T47D (cell line): Measurements from ENCODE around the gene ZNF527.
A peak's percentile ranks its signal among the peaks of the same experiment; 100 is the strongest.
"Not testable (repeated sequence)": the region's sequence is repeated elsewhere in the genome, so short reads cannot be mapped to it uniquely, and the experiment has no call there.

Source experiments
- DNase-seq, 2 experiments: peaks; one replicate each; pipeline versions ENCODE4 v3.0.0 to v3.0.0-alpha.2; 2011 to 2012; ENCODE audit warnings: low read depth in 1 of 2, low spot score in 1 of 2
- JUND ChIP-seq: IDR thresholded peaks from 2 replicates; pipeline ENCODE4 v1.6.1; 2012; ENCODE audit warnings: low read depth
- in situ Hi-C: cut with HindIII; loops from 2 replicates; pipeline ENCODE4 v1.10.0; 2016; ENCODE audit warnings: low sequenced_read_pairs, low pct_unique_long_range_greater_than_20kb

Gene ZNF527

DNA sequence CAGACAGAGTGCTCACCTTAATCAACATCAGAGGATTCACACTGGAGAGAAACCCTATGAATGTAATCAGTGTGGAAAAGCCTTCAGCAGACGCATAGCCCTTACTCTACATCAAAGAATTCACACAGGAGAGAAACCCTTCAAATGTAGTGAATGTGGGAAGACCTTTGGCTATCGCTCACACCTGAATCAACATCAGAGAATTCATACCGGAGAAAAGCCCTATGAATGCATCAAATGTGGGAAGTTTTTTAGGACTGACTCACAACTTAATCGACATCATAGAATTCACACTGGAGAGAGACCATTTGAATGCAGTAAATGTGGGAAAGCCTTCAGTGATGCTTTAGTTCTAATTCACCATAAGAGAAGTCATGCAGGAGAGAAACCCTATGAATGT lies 18.3 kb downstream of the ZNF527 start:
- in situ Hi-C loops: no loop called here
- no peak for TF ChIP-seq JUND
- no peak for DNase-seq

DNA sequence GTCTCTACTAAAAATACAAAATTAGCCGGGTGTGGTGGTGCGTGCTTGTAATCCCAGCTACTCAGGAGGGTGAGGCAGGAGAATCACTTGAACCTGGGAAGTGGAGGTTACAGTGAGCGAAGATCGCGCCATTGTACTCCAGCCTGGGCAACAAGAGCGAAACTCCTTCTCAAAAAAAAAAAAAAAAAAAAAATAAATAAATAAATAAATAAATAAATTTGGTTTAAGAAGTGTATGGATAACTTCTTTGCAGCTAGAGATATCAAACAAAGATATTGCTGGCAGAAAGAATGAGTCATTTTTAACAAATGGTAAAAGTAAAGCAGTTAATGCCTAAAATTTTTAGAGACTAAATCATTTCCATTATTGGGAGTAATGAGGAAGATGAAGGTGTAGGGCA lies 20.5 kb downstream of the ZNF527 start:
- DNase-seq, in situ Hi-C loops: not testable (repeated sequence)

DNA sequence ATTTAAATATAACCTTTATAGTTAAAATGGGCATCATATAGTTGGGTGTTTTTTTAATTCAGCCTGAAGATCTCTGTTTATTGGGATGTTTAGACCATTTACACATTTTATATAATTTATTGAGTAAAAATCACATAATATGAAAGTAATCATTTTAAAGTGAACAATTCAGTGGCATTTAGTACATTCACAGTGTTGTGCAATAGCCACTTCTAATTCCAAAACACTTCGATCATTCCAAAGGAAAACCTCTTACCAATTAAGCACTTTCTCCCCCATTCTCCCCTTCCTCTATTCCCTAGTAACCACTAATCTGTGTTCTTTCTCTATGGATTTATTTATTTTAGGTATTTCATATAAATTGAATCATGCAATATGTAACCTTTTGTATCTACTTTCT lies 30.2 kb downstream of the ZNF527 start:
- DNase-seq: no peak
- no peak for TF ChIP-seq JUND
- in situ Hi-C loops: no loop called here

DNA sequence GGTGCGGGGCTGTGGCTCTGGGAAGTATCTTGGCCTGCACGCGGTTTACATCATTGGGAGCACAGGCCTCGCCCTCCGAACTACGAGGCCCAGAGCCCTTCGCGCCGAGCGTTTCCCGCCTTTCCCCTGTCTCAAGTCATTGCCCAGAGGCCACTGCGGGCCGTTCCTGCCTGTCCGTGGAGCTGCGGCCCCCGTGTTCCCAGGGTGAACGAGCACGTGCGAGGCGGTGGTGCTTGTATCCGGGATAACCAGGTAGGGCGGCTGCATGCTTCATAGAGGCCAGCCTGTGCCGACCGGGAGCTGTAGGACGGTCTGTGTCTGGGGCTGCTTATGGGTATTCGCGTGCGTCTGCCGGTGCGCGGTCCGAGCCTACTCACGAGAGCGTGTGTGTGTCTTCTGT lies 32.5 kb downstream of the ZNF527 start:
- in situ Hi-C loops: no loop called here
- TF ChIP-seq JUND: no peak
- DNase-seq: no peak

DNA sequence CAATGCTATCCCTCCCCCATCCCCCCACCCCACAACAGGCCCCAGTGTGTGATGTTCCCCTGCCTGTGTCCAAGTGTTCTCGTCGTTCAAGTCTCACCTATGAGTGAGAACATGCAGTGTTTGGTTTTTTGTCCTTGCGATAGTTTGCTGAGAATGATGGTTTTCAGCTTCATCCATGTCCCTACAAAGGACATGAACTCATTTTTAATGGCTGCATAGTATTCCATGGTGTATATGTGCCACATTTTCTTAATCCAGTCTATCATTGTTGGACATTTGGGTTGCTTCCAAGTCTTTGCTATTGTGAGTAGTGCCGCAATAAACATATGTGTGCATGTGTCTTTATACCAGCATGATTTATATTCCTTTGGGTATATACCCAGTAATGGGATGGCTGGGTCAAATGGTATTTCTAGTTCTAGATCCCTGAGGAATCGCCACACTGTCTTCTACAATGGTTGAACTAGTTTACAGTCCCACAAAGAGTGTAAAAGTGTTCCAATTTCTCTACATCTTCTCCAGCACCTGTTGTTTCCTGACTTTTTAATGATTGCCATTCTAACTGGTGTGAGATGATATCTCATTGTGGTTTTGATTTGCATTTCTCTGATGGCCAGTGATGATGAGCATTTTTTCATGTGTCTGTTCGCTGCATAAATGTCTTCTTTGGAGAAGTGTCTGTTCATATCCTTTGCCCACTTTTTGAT lies 35.4 kb downstream of the ZNF527 start:
- DNase-seq, in situ Hi-C loops: not testable (repeated sequence)

DNA sequence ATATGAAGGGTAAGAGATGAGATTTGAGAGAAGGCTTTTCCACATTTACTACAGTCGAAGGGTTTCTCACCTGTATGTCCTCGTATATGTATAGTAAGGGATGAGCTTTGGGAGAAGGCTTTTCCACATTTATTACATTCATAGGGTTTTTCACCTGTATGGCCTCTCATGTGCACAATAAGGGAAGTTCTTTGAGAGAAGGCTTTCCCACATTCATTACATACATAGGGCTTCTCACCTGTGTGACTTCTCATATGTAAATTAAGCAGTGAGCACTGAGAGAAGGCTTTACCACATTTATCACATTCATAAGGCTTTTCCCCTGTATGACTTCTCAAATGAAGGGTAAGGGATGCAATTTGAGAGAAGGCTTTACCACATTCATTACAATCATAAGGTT lies 41.8 kb downstream of the ZNF527 start:
- in situ Hi-C loops: no loop called here
- no peak for DNase-seq
- TF ChIP-seq JUND: no peak

DNA sequence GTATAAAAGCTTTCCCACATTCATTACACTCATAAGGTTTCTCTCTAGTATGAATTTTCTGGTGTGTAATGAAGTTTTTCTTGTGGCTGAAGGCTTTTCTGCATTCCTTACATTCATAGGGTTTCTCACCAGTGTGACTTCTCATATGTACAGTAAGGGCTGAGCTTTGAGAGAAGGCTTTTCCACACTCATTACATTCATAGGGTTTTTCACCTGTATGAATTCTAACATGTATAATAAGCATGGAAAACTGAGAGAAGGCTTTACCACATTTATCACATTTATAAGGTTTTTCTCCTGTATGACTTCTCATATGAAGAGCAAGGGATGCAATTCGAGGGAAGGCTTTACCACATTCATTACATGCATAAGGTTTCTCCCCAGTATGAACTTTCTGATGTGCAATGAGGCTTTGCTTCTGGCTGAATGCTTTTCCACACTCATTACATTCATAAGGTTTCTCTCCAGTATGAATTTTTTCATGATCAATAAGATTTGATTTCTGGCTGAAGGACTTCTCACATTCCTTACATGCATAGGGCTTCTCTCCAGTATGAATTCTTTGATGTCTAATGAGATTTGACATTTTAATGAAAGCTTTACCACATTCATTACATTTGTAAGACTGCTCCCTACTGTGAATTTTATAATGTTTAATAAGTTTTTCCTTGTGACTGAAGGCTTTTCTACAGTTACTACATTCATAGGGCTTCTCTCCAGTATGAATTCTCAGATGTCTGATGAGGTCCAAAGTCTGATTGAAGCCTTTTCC lies 42.6 kb downstream of the ZNF527 start:
- in situ Hi-C loops: no loop called here
- DNase-seq: peak in 1 of 2 experiments; percentile 1
- no peak for TF ChIP-seq JUND
